SK-N-SH (cell line): ENCODE measurements around the gene IZUMO1. TPM values are rescaled to one million over a fixed set of nuclear protein-coding genes. Genes with fewer than 3 reads are reported as not detected.

Source experiments
- CTCF ChIA-PET: fragments of 300-600, 350-600 bp; formaldehyde crosslinking; extraction: SDS; loops from one replicate; lab custom pipeline; 2021; lab: Yijun Ruan, JAX
- POLR2A ChIA-PET: fragments of 350-600 bp; sonication (Branson Sonifier 250); formaldehyde crosslinking; extraction: SDS; loops from one replicate; lab custom pipeline; 2020; ENCODE audit warnings: antibody characterized with exemption, inconsistent platforms; lab: Yijun Ruan, JAX
- DNase-seq: peaks from one replicate; pipeline ENCODE4 v3.0.0; 2012
- H2AFZ ChIP-seq: fragments of 200-600 bp; sonication (generic); 2 replicates; pipeline ENCODE4 v1.8.1; 2016; ENCODE audit warnings: antibody characterized with exemption, mild to moderate bottlenecking, low read depth
- H3F3A ChIP-seq: fragments of 200-600 bp; sonication (generic); replicated peaks from 2 replicates; pipeline ENCODE3; 2016; ENCODE audit warnings: antibody characterized with exemption, mild to moderate bottlenecking; ENCODE audit not compliant: insufficient read depth
- H3K27ac ChIP-seq, 2 experiments: fragments of 200-500 bp in 1 of 2; fragments of 200-600 bp in 1 of 2; sonication (Bioruptor generic) in 1 of 2; sonication (generic), shearing (Covaris generic) in 1 of 2; 2 replicates each; pipeline versions ENCODE4 v1.5.1 to v1.6.1; 2014 to 2016; ENCODE audit warnings: low read depth in 2 of 2, inconsistent platforms in 1 of 2, low read length in 1 of 2, mild to moderate bottlenecking in 1 of 2, mixed read lengths in 1 of 2
- H3K27me3 ChIP-seq: fragments of 200-600 bp; sonication (generic), shearing (Covaris generic); 2 replicates; pipeline ENCODE4 v1.6.1; 2016; ENCODE audit warnings: mixed run types; ENCODE audit not compliant: insufficient read depth
- H3K36me3 ChIP-seq, 2 experiments: fragments of 200-500 bp in 1 of 2; fragments of 200-600 bp in 1 of 2; sonication (Bioruptor generic) in 1 of 2; sonication (generic) in 1 of 2; replicated peaks in 1 of 2; 2 replicates each; pipeline versions ENCODE3 to v1.5.1; 2014 to 2016; ENCODE audit warnings: low read length in 1 of 2, mild to moderate bottlenecking in 1 of 2; ENCODE audit not compliant: insufficient read depth in 2 of 2, control insufficient read depth in 1 of 2
- H3K4me1 ChIP-seq, 2 experiments: fragments of 200-500 bp in 1 of 2; fragments of 200-600 bp in 1 of 2; sonication (Bioruptor generic) in 1 of 2; sonication (generic), shearing (Covaris generic) in 1 of 2; 2 replicates each; pipeline versions ENCODE4 v1.5.1 to v1.6.1; 2014 to 2016; ENCODE audit warnings: low read depth in 1 of 2, low read length in 1 of 2, mixed run types in 1 of 2; ENCODE audit not compliant: insufficient read depth in 2 of 2, control insufficient read depth in 1 of 2
- H3K4me2 ChIP-seq: fragments of 200-600 bp; sonication (generic), shearing (Covaris generic); 2 replicates; pipeline ENCODE4 v1.6.1; 2017; ENCODE audit warnings: mixed run types
- H3K4me3 ChIP-seq, 2 experiments: fragments of 200-500 bp in 1 of 2; fragments of 200-600 bp in 1 of 2; sonication (Bioruptor generic) in 1 of 2; sonication (generic), shearing (Covaris generic) in 1 of 2; 2 replicates each; pipeline versions ENCODE4 v1.5.1 to v1.8.1; 2014 to 2016; ENCODE audit warnings: low read depth in 2 of 2, inconsistent platforms in 1 of 2, low read length in 1 of 2, mild to moderate bottlenecking in 1 of 2, mixed read lengths in 1 of 2, moderate library complexity in 1 of 2
- H3K79me2 ChIP-seq: fragments of 200-600 bp; sonication (generic); 2 replicates; pipeline ENCODE4 v1.8.1; 2017; ENCODE audit warnings: mild to moderate bottlenecking; ENCODE audit not compliant: insufficient read depth
- H3K9ac ChIP-seq: fragments of 200-600 bp; sonication (generic); 2 replicates; pipeline ENCODE4 v1.6.1; 2017; ENCODE audit warnings: mixed run types
- H3K9me2 ChIP-seq: fragments of 200-600 bp; sonication (generic); 2 replicates; pipeline ENCODE4 v1.6.1; 2017; ENCODE audit warnings: mixed run types
- H3K9me3 ChIP-seq: fragments of 200-600 bp; sonication (generic); 2 replicates; pipeline ENCODE4 v1.6.1; 2017; ENCODE audit warnings: mixed run types, mild to moderate bottlenecking, moderate library complexity
- H4K20me1 ChIP-seq: fragments of 200-600 bp; sonication (generic); 2 replicates; pipeline ENCODE4 v1.6.1; 2017; ENCODE audit warnings: mild to moderate bottlenecking, mixed run types; ENCODE audit not compliant: insufficient read depth
- ELF1 ChIP-seq: IDR thresholded peaks from 2 replicates; pipeline ENCODE4 v1.4.0; 2012
- EP300 ChIP-seq, 2 experiments: IDR thresholded peaks; 2 replicates each; pipeline versions ENCODE4 v1.4.0 to v1.6.1; 2012; ENCODE audit warnings: borderline replicate concordance in 1 of 2, low read depth in 1 of 2, low read length in 1 of 2
- GABPA ChIP-seq: IDR thresholded peaks from 2 replicates; pipeline ENCODE4 v1.4.0; 2012; ENCODE audit warnings: low read depth, mild to moderate bottlenecking
- MAX ChIP-seq: IDR thresholded peaks from 2 replicates; pipeline ENCODE4 v1.4.0; 2012; ENCODE audit warnings: low read depth
- NFIC ChIP-seq: IDR thresholded peaks from 2 replicates; pipeline ENCODE4 v1.4.0; 2012; ENCODE audit warnings: borderline replicate concordance
- PBX3 ChIP-seq: IDR thresholded peaks from 2 replicates; pipeline ENCODE4; 2012
- RCOR1 ChIP-seq: fragments of 150-350 bp; IDR thresholded peaks from 2 replicates; pipeline ENCODE4 v1.6.1; 2017; ENCODE audit warnings: antibody characterized with exemption, low read length
- RFX5 ChIP-seq: IDR thresholded peaks from 2 replicates; pipeline ENCODE4 v1.6.1; 2012; ENCODE audit warnings: mild to moderate bottlenecking, improper control_type of control experiment, low read length
- SIN3A ChIP-seq: IDR thresholded peaks from 2 replicates; pipeline ENCODE4 v1.6.1; 2012; ENCODE audit warnings: low read depth, mild to moderate bottlenecking, low read length, moderate library complexity, borderline replicate concordance
- SMC3 ChIP-seq: IDR thresholded peaks from 2 replicates; pipeline ENCODE4 v1.6.1; 2012; ENCODE audit warnings: low read depth, low read length, improper control_type of control experiment
- TAF1 ChIP-seq: IDR thresholded peaks from 2 replicates; pipeline ENCODE4 v1.6.1; 2012; ENCODE audit warnings: low read depth, mild to moderate bottlenecking, low read length, moderate library complexity, borderline replicate concordance
- TEAD4 ChIP-seq: IDR thresholded peaks from 2 replicates; pipeline ENCODE4 v1.4.0; 2012; ENCODE audit warnings: mild to moderate bottlenecking, borderline replicate concordance; ENCODE audit not compliant: insufficient read depth
- ZBTB33 ChIP-seq: IDR thresholded peaks from 2 replicates; pipeline ENCODE4 v1.4.0; 2012; ENCODE audit warnings: low read depth, borderline replicate concordance
- WGBS: methylation state at CpG from one replicate; pipeline ENCODE4 v1.1.6; 2017; ENCODE audit warnings: low lambda C conversion rate; 5-methylcytosine and 5-hydroxymethylcytosine counted together
- polyA plus RNA-seq, 3 experiments: library from polyadenylated mRNA; depleted of rRNA; stranded (reverse); fragments of >200 nt; gene quantifications; 2 replicates each; pipeline ENCODE4 v1.2.3, GENCODE V29; 2012
- TF ChIP-seq, protein P1 (sequence below): IDR thresholded peaks from 2 replicates; pipeline ENCODE4 v1.4.0; 2012; ENCODE audit warnings: low read depth, borderline replicate concordance

The IZUMO1 gene
- polyA plus RNA-seq, 1 of the 3 experiments (the other 2 are of a cell fraction) = 0.03 TPM

- Histone ChIP-seq H3K9ac (no peak overlapping the region), H3K27me3 (no peaks in the 10 kb centered on the region), H3K9me2 (no peaks in the 10 kb centered on the region), H3K4me1 (peaks cover 0 to 7% of the 10 kb centered on the region in 2 experiments; a peak in 1 of 4 replicates), H3K4me2 (no peak overlapping the region), H4K20me1 (no peaks in the 10 kb centered on the region), H3K9me3 (no peaks in the 10 kb centered on the region), H3K4me3 (no peak overlapping the region), H3K36me3 (no peaks in the 10 kb centered on the region), H3F3A (no peaks in the 10 kb centered on the region), H3K27ac (no peak overlapping the region), H2AFZ (no peak overlapping the region), H3K79me2 (peaks cover 5% of the 10 kb centered on the region)
- 70% methylated on average over 11 of the region's 11 CpGs for WGBS
- TF ChIP-seq MAX = no peak
- no peak for TF ChIP-seq ZBTB33
- no peak for TF ChIP-seq RFX5
- TF ChIP-seq TAF1 = no peak
- no peak for TF ChIP-seq ELF1
- no peak for TF ChIP-seq RCOR1
- TF ChIP-seq, protein P1, sequence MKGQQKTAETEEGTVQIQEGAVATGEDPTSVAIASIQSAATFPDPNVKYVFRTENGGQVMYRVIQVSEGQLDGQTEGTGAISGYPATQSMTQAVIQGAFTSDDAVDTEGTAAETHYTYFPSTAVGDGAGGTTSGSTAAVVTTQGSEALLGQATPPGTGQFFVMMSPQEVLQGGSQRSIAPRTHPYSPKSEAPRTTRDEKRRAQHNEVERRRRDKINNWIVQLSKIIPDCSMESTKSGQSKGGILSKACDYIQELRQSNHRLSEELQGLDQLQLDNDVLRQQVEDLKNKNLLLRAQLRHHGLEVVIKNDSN = no peak
- TF ChIP-seq EP300 (IDR thresholded peaks at IDR 0.05; ENCODE audit: borderline replicate concordance in 1 of 2, low read depth in 1 of 2, low read length in 1 of 2) = no peak
- no peak for TF ChIP-seq SIN3A
- no peak for TF ChIP-seq NFIC
- TF ChIP-seq SMC3 = no peak
- TF ChIP-seq TEAD4 = no peak
- ChIA-PET CTCF (no interaction called here), POLR2A (no interaction called here)
- no peak for DNase-seq
Observed at GRCh38 chr19:48708471-48708870, 38.2 kb downstream of the IZUMO1 start.

DNA sequence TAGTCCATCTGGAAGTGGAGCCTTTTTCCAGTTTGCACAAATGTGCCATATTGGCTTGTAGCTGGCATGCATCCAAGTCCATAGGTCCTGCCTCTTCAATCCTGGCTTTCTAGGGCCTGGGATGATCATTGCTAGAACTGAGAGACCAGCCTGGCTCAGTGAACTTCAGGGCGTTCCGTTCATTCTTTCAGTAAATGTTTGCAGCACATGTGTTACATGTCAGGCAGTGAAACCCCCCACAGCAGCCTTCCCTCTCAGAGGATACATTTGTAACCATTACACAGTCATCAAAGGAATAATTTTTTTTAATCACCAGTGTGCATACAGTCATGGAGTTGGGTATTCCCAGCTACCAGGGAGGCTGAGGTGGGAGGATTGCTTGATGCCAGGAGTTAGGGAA is 41.3 kb downstream of the IZUMO1 start:
- TF ChIP-seq PBX3 (no peak), GABPA (no peak)
- 76% methylated on average over 2 of the region's 2 CpGs for WGBS
- H3K4me2 ChIP-seq = no peak overlapping the region
- H4K20me1 ChIP-seq = no peaks in the 10 kb centered on the region
- no peaks in the 10 kb centered on the region for H3F3A ChIP-seq
- no peak for DNase-seq
- no peaks in the 10 kb centered on the region for H3K79me2 ChIP-seq
- no peaks in the 10 kb centered on the region for H3K9me2 ChIP-seq
- no peaks in the 10 kb centered on the region for H3K27me3 ChIP-seq
- no peak overlapping the region for H3K27ac ChIP-seq
- H3K4me1 ChIP-seq = no peaks in the 10 kb centered on the region; a peak in 1 of 4 replicates
- H2AFZ ChIP-seq = no peak overlapping the region
- H3K9me3 ChIP-seq = no peaks in the 10 kb centered on the region
- ChIA-PET CTCF (interaction anchor here (1.4 kb wide), 1 partner anchor 16 kb away, joined by 4 read pairs; no protein-coding TSS in a partner anchor), POLR2A (no interaction called here)
- no peak overlapping the region for H3K9ac ChIP-seq
- H3K36me3 ChIP-seq = no peaks in the 10 kb centered on the region
- H3K4me3 ChIP-seq = no peak overlapping the region
